RWPE2 (cell line): ENCODE measurements around the gene GPATCH2.

ENCODE experiments used
- ATAC-seq: fragments of 200-7000 bp; cut with Tn5 transposase; 3 replicates; pipeline ENCODE4 v1.9.1; 2021; ENCODE audit warnings: low read depth
- DNase-seq: peaks from one replicate; pipeline ENCODE4 v3.0.0-alpha.2; 2020; ENCODE audit warnings: low spot score
- H3K27ac ChIP-seq: fragments of 450-650 bp; 2 replicates; pipeline ENCODE4 v1.5.1; 2017; ENCODE audit warnings: mild to moderate bottlenecking; ENCODE audit not compliant: poor library complexity, severe bottlenecking
- H3K27me3 ChIP-seq: fragments of 250-450 bp; sonication (Bioruptor Pico); 2 replicates; pipeline ENCODE4 v1.5.1; 2021; ENCODE audit warnings: mild to moderate bottlenecking, moderate library complexity; ENCODE audit not compliant: insufficient read depth, poor library complexity, severe bottlenecking
- H3K36me3 ChIP-seq: fragments of 250-450 bp; sonication (Bioruptor Pico); 2 replicates; pipeline ENCODE4 v1.5.1; 2020; ENCODE audit warnings: low read depth, mild to moderate bottlenecking, moderate library complexity
- H3K4me1 ChIP-seq: fragments of 250-450 bp; sonication (Bioruptor Pico); 2 replicates; pipeline ENCODE4 v1.5.1; 2021; ENCODE audit warnings: mild to moderate bottlenecking, moderate library complexity; ENCODE audit not compliant: insufficient read depth, poor library complexity, severe bottlenecking
- H3K4me3 ChIP-seq: fragments of 250-450 bp; sonication (Bioruptor Pico); 2 replicates; pipeline ENCODE4 v1.5.1; 2021; ENCODE audit warnings: mild to moderate bottlenecking, moderate library complexity; ENCODE audit not compliant: severe bottlenecking
- H3K9me3 ChIP-seq: fragments of 250-450 bp; sonication (Bioruptor Pico); 2 replicates; pipeline ENCODE4 v1.5.1; 2021; ENCODE audit warnings: mild to moderate bottlenecking, moderate library complexity; ENCODE audit not compliant: severe bottlenecking
- TF ChIP-seq, protein P1 (sequence below): fragments of 450-650 bp; IDR thresholded peaks from one replicate; pipeline ENCODE4 v1.5.1; 2017; ENCODE audit warnings: mild to moderate bottlenecking, moderate library complexity; ENCODE audit not compliant: poor library complexity, severe bottlenecking

The GPATCH2 gene

DNA sequence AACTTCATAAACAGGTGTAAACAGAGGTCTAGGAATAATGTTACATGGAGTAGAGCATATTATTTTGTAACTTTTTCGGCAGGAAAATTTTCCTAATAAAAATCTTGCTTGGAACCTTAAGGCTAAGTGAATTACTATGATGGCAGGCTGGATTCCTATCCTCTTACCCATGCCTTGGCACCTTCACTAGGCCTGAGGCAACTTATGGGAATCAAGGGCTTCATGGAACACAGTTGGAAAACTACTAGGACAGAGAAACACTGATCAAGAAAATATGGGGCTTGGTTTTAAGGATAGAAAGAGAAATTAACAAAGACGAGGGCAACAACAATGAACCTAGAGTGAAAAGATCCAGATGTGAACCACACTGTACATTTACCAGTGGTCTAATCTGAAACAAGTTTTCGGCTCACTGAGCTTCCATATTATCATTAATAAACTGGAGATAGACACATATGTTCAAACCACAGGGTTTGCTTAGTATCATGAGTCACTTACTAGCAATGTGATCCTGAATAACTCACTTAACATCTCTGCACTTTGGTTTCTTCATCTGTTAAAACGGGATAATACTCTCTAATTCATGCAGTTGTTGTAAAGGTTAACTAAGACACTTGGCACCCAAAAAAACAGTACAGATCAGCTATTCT lies 68.5 kb downstream of the GPATCH2 start:
- ATAC-seq (peak; percentile 97), DNase-seq (no peak)
- peaks cover 13% of the 10 kb centered on the region for H3K4me1 ChIP-seq
- TF ChIP-seq, protein P1, sequence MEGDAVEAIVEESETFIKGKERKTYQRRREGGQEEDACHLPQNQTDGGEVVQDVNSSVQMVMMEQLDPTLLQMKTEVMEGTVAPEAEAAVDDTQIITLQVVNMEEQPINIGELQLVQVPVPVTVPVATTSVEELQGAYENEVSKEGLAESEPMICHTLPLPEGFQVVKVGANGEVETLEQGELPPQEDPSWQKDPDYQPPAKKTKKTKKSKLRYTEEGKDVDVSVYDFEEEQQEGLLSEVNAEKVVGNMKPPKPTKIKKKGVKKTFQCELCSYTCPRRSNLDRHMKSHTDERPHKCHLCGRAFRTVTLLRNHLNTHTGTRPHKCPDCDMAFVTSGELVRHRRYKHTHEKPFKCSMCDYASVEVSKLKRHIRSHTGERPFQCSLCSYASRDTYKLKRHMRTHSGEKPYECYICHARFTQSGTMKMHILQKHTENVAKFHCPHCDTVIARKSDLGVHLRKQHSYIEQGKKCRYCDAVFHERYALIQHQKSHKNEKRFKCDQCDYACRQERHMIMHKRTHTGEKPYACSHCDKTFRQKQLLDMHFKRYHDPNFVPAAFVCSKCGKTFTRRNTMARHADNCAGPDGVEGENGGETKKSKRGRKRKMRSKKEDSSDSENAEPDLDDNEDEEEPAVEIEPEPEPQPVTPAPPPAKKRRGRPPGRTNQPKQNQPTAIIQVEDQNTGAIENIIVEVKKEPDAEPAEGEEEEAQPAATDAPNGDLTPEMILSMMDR, result no peak
- H3K4me3 ChIP-seq, result no peak overlapping the region
- H3K36me3 ChIP-seq, result no peaks in the 10 kb centered on the region
- H3K27me3 ChIP-seq, result no peaks in the 10 kb centered on the region
- H3K9me3 ChIP-seq, result no peaks in the 10 kb centered on the region
- peak overlapping the region; percentile 64 for H3K27ac ChIP-seq

DNA sequence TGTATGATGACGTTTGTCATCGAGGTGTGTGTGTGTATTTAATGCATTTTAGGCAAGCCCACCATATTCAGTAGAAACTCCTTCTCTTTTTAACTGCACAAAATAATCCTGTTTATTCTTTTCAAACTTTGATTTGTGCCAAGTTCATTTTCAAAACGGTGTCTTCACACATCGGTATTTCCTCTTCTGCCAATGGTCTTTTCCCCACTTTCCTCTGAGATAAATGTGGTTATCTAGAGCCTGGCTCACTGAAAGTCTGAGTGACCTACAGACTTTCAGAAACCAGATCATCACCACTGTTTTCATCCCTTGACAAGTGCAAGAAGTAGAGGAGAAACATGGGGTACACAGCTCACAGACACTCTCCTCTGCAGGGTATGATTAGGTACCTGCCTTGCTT lies 69.4 kb downstream of the GPATCH2 start:
- TF ChIP-seq, protein P1, result no peak
- no peaks in the 10 kb centered on the region for H3K27me3 ChIP-seq
- DNase-seq (no peak), ATAC-seq (no peak)
- peaks cover 13% of the 10 kb centered on the region for H3K4me1 ChIP-seq
- no peaks in the 10 kb centered on the region for H3K36me3 ChIP-seq
- H3K9me3 ChIP-seq, result no peaks in the 10 kb centered on the region
- H3K27ac ChIP-seq, result peak overlapping the region; percentile 64
- no peak overlapping the region for H3K4me3 ChIP-seq

DNA sequence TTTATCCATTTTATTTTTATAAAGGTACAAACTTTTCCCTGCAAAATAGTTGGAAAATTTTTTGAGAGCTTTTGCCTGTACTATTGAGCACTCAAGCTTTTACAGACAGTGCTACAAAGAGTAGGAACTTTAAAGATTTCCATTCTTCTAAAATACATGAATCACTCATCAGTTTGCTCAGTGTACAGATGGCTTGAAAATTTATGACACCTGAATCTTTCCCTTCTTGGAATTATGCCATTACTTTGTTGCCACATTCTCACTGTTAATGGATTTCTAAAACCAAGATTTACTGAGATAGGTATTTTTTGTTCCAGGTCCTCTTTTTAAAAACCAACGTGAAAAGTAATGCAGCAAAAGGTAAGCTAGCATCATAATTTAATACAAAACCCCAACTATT lies 76.0 kb downstream of the GPATCH2 start:
- ATAC-seq, result peak; percentile 49; the same call in 2 of the 3 replicates
- TF ChIP-seq, protein P1, result no peak
- DNase-seq, result no peak
- H3K27me3 ChIP-seq, result no peaks in the 10 kb centered on the region
- no peaks in the 10 kb centered on the region for H3K4me1 ChIP-seq
- H3K9me3 ChIP-seq, result no peaks in the 10 kb centered on the region
- H3K27ac ChIP-seq, result no peak overlapping the region
- H3K4me3 ChIP-seq, result no peak overlapping the region
- no peaks in the 10 kb centered on the region for H3K36me3 ChIP-seq

DNA sequence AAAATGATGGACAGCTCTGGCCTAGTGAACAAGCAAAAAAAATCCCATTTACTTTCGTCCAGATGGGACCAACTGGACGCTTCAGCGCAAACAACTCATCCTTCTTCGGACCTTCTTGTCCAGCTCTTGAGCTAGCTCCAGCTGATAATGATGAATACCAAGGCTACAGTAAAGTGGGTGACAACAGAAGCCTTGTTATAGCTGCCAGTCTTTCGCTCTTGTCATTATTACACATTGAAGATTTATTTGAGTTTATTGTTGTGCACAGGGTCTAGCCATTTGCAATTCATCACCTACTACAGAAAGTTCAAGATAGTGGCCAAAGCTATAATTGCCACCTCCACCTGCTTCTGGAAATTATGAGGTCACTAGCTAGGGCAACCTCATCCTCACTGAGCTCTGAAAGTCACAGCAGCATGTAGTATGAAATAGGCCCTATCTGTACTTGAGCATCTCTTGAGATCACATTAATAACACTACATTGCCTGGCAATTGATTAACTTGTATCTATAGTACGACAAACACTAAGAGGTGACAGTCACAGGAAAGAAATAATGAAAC lies 76.9 kb downstream of the GPATCH2 start:
- DNase-seq (no peak), ATAC-seq (no peak)
- Histone ChIP-seq H3K27me3 (no peaks in the 10 kb centered on the region), H3K27ac (no peak overlapping the region), H3K4me1 (no peaks in the 10 kb centered on the region), H3K9me3 (no peaks in the 10 kb centered on the region), H3K4me3 (no peak overlapping the region), H3K36me3 (no peaks in the 10 kb centered on the region)
- TF ChIP-seq, protein P1, result no peak

DNA sequence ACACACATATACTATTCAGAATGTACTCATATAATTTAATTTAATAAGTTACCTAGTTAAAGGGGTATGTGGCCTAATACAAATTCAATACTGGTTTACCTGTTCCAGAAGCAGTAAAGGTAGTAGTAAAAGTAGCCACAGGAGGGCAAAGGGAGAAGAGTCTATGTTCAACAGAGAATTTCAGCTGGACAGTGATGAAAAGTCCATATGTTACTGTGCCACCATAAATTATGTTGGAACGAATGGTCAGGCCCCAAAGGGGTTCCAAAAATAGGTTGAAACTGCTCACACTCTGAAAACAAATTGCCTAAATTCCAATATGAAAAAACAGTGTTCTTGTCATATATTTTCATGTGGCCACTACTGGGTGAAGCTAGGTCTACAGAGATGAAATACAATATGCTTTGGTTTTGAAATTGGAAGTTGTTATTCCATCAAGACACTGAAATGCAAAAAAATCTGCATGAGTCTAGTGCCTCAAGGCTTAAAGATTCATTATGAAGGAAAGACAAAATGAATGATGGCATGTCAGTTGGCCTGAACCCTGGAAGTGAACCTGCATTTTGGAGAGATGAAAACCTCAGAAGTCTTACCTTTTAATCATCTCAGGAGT lies 78.4 kb downstream of the GPATCH2 start:
- no peaks in the 10 kb centered on the region for H3K36me3 ChIP-seq
- no peak overlapping the region for H3K27ac ChIP-seq
- DNase-seq, result no peak
- TF ChIP-seq, protein P1, result no peak
- no peaks in the 10 kb centered on the region for H3K9me3 ChIP-seq
- H3K4me1 ChIP-seq, result no peaks in the 10 kb centered on the region
- ATAC-seq, result no peak
- H3K4me3 ChIP-seq, result no peak overlapping the region
- H3K27me3 ChIP-seq, result no peaks in the 10 kb centered on the region
